NB4 (cell line): ENCODE results near the gene HGS.

Experiments used
- DNase-seq: peaks from one replicate; pipeline ENCODE4 v3.0.0; 2010; ENCODE audit warnings: low read depth
- H3K4me3 ChIP-seq: one replicate; pipeline ENCODE4 v1.5.1; 2011; ENCODE audit warnings: mild to moderate bottlenecking, low read depth, low read length, moderate library complexity
- CTCF ChIP-seq: IDR thresholded peaks from one replicate; pipeline ENCODE4 v1.5.1; 2012; ENCODE audit warnings: low read depth, low read length
- MAX ChIP-seq: IDR thresholded peaks from 2 replicates; pipeline ENCODE4 v1.6.1; 2011; ENCODE audit warnings: low read depth, low read length
- MYC ChIP-seq: IDR thresholded peaks from 2 replicates; pipeline ENCODE4 v1.6.1; 2011; ENCODE audit warnings: low read depth, low read length
- POLR2A ChIP-seq: IDR thresholded peaks from 2 replicates; pipeline ENCODE4 v1.6.1; 2011; ENCODE audit warnings: mild to moderate bottlenecking; ENCODE audit not compliant: insufficient read length; ENCODE audit errors: extremely low read depth

The HGS gene

GRCh38 chr17:81640011-81640410, 43.8 kb upstream of the HGS start:
- no peak overlapping the region for H3K4me3 ChIP-seq
- no peak for DNase-seq
- no peak for TF ChIP-seq POLR2A
- no peak for TF ChIP-seq CTCF
- TF ChIP-seq MAX = no peak
- TF ChIP-seq MYC = no peak

GRCh38 chr17:81641825-81642489, 41.9 kb upstream of the HGS start:
- no peak overlapping the region for H3K4me3 ChIP-seq
- no peak for DNase-seq

GRCh38 chr17:81644496-81644895, 39.3 kb upstream of the HGS start:
- no peak overlapping the region for H3K4me3 ChIP-seq
- DNase-seq = no peak
- TF ChIP-seq MYC (no peak), CTCF (no peak), POLR2A (no peak), MAX (no peak)

More at GRCh38 chr17:81641825-81642489, 41.9 kb upstream of the HGS start:
- TF ChIP-seq CTCF = no peak
- no peak for TF ChIP-seq POLR2A
- TF ChIP-seq MYC = no peak
- TF ChIP-seq MAX = no peak

GRCh38 chr17:81644976-81645952, 38.5 kb upstream of the HGS start:
- TF ChIP-seq MYC (no peak), CTCF (no peak), POLR2A (no peak), MAX (no peak)
- no peak overlapping the region for H3K4me3 ChIP-seq
- peak; percentile 84 for DNase-seq

GRCh38 chr17:81646869-81647600, 36.8 kb upstream of the HGS start:
- TF ChIP-seq CTCF (no peak), MYC (no peak), POLR2A (no peak), MAX (no peak)
- no peak for DNase-seq
- H3K4me3 ChIP-seq = no peak overlapping the region
